HG02623 (cell line): ENCODE measurements around the gene ATP4A.
"Not testable (repeated sequence)": the region's sequence is repeated elsewhere in the genome, so short reads cannot be mapped to it uniquely, and the experiment has no call there.

Source experiments
- ATAC-seq: cut with Tn5 transposase; IDR thresholded peaks from one replicate; pipeline ENCODE4 v1.9.1; 2021; ENCODE audit warnings: moderate library complexity; ENCODE audit not compliant: unreplicated experiment

Gene ATP4A

DNA sequence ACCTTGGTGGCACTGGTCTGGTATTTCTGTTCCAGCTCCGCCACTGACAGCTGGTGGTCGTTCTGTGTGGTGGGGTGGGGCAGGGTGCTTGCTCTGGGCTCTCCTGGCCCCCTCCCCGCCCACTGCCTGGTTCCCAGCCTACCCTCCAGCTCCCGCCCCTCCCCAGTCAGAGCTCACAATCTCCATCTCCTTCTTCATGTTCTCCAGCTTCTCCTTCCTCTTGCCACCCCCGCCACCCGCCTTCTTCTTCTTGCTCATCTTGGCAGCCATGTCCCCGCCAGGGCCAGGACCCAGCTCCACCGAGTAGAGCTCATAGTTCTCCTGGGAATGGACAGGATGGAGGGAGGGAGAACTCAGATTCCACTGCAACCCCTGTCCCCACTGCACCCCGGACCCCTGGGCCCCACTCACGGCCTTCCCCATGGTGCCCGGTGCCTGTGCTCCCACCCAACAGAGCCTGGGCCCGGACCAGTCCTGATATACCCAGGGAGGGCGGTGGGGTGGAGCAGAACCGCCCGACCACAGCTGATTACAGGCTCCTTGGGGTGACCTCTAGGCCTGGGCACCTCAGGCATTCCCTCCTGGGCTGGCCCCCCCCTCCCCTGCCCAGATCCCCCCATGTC lies at the start of gene ATP4A:
Gene ATP4A, minus strand, starts transcription at position 452 of the 623 bp plus-strand sequence. Its CDS starts 29 bp downstream, at position 423.
- no peak for ATAC-seq

DNA sequence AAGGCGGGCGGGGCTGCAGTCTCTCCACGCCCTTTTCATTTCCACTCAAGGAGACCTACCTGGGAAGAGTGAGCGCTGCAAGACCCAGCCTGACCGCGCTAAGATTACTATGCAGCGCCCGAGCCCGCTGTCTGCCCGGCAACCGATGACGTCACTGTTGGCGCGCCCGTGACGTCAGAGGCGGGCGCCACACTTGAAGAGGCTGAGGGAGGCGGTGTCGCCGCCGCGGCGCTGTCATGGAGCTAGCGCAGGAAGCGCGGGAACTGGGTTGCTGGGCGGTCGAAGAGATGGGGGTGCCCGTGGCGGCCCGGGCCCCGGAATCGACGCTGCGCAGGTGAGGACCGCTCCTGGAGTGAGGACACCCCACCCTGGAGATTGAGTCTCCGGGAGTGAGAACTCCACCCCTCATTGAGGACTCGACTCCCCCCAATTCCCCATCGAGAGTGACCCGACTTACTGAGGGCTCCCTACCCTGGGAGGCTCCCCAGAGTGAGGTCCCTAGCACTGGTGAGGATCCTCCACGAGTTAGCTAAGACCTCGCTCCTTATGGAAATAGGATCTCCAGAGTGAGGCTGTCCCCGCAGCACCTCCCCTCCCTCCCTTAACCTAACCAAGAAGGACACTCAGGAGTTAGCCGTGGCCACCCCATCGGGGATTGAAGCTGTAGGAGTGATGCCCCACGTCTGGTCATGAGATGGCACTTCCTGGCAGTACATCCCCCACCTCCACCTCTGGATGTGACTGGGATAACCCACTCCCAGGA lies 49.3 kb upstream of the ATP4A start, which contains the start of gene HAUS5:
Gene HAUS5, plus strand, starts transcription at position 177 of the 763 bp plus-strand sequence. Its CDS starts 60 bp downstream, at position 237.
- ATAC-seq = peak; percentile 68

DNA sequence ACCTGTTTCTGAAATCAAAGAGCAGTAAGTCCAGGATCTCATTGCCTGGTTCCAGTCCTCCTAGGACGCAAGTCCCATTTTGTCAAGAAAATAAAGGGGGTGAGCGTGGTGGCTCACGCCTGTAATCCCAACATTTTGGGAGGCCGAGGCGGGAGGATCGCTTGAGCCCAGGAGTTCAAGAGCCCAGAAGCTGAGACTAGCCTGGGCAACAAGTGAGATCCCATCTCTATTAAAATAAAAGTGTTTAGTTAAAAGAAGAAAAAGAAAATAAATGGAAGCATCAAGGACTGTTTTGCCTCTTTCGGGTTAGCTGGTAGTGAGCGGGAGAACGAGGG lies 48.7 kb upstream of the ATP4A start:
- ATAC-seq = no peak

DNA sequence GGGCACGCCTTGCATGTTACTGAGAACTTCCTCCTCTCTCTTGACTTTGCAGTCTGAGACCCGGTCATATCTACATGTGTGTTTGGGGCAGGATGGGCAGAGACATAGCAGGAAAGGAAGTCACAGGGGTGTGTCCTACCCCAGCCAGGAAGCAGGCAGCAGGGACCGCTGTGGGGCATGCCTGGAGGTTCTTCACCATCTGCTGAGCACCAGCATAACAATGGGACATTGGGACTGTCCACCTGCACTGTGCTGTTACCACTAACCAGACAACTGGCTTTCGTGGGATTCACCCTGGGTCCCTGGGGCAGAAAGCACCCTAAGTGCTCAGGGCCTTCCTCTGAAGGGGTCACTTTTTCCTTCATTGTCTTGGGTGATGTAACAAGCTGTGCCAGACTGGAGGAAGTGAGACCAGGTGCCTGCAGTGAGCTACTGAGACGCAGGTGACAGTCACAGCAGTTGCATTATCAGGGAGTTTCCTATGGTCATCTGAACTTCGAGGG lies 46.4 kb upstream of the ATP4A start:
- no peak for ATAC-seq

DNA sequence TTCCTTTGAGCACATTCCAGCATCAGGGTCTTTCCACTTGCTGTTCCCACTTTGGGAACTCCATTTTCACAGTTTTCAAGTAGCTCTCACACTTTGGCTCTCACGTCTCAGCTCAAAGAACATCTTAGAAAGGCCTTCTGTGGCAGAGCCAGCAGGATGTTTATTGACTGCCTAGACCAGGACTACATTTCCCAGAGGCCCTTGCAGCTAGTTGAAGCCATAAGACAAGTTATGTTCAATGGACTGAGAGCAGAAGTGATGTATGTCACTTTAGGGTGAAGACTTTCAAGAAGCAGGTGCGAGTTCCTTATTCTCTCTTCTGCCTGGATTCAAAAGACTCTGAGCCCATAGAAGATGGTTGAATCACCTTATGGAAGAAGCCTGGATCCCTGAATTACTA lies 44.8 kb upstream of the ATP4A start:
- ATAC-seq = no peak

DNA sequence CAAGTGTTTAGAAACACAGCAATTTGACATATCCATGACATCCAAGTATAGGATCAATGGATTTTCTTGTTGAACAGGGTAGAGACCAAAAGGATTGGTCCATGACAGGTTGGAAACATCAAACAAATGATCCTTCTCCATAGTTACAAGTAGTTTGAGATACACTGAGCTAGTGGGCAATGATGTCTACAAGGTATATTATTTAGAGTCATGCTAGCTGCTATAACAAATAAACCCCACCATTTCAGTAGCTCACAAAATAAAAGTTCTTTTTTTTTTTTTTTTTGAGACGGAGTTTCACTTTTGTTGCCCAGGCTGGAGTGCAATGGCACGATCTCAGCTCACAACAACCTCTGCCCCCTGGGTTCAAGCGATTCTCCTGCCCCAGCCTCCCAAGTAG lies 44.2 kb upstream of the ATP4A start:
- no peak for ATAC-seq

DNA sequence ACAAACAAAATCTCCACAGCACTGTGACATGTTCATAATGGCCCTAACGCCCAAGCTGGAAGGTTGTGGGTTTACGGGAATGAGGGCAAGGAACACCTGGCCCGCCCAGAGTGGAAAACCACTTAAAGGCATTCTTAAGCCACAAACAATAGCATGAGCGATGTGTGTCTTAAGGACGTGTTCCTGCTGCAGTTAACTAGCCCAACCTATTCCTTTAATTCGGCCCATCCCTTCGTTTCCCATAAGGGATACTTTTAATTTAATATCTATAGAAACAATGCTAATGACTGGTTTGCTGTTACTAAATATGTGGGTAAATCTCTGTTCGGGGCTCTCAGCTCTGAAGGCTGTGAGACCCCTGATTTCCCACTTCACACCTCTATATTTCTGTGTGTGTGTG lies 43.7 kb upstream of the ATP4A start:
- ATAC-seq = not testable (repeated sequence)

DNA sequence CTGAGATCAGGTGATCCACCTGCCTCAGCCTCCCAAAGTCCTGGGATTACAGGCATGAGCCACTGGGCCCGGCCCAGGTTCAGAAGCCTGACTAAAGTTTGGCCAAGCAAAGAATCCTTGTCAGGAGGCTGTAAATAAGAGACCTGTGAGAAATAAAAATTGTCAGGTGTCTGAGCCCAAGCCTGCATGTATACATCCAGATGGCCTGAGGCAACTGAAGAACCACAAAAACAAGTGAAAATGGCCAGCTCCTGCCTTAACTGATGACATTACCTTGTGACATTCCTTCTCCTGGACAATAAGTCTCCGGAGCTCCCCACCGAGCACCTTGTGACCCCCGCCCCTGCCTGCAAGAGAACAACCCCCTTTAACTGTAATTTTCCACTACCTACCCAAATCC lies 41.0 kb upstream of the ATP4A start:
- ATAC-seq = not testable (repeated sequence)

DNA sequence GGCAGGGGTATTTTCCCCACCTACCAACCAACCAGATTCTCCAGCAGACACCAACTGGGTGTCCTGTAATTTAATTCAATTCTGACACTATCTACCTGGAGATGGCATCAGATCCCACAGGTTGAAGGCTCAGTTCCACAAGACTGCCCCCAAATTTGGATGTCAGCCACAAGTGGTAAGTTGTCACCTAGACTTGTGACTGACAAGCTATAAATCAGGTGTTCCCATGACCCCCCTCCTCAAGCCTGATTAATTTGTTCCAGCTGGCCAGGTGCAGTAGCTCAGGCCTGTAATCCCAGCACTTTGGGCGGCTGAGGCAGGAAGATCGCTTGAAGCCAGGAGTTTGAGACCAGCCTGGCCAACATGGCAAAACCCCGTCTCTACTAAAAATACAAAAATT lies 38.5 kb upstream of the ATP4A start:
- ATAC-seq = no peak

DNA sequence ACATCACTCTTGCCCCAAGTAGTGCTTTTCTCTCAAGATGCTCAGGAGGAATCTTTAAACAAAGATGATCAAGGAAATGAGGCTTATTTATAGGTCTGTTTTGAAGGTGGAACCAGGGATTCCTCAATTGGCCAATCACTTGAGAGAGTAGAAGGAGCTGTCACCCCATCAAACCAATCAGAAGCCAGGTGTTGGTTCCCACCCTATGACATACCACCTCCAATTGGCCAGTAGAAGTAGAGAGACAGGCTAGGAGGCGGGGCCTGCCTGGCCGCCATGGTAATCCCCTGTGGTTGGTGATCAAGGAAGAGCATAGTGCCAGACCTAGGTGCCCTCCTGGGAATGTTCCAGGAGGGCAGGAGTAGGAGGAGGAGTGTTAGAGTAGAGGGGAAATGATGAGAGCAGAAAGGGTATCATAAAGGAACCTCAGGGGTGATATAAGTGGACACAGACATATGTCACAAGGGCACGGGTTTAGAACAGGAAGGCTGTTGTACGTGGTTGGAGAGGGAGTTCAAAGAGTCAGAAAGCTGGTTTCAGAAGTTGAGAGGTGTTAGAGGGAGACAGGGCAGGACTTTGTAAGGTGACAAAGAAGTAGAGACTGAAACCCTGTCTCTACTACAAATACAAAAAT lies 33.0 kb upstream of the ATP4A start:
- no peak for ATAC-seq

DNA sequence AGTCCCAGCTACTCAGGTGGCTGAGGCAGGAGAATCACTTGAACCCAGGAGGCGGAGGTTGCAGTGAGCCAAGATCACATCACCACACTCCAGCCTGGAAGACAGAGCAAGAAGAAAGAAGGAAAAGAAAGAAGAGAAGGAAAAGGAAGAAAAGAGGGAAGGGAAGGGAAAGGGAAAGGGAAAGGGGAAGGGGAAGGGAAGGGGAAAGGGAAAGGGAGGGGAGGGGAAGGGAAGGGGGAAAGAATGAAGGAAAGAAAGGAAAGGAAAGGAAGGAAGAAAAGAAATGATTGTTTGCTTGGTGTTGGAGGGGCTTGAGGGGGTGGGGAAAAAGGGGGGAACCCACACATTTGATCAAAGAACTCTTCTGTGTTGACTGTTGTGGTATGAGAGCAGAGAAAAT lies 32.5 kb upstream of the ATP4A start:
- ATAC-seq = no peak

DNA sequence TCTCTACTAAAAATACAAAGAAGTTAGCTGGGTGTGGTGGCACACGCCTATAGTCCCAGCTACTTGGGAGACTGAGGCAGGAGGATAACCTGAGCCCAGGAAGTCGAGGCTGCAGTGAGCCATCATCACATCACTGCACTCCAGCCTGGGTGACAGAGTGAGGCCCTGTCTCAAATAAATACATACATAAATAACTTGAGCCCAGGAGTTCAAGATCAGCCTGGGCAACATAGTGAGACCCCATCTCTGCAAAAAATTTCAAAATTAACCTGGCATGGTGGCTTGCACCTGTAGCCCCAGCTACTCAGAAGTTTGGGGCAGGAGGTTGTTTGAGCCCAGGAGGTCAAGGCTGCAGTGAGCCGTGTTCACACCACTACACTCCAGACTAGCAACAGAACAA lies 31.6 kb upstream of the ATP4A start:
- not testable (repeated sequence) for ATAC-seq

DNA sequence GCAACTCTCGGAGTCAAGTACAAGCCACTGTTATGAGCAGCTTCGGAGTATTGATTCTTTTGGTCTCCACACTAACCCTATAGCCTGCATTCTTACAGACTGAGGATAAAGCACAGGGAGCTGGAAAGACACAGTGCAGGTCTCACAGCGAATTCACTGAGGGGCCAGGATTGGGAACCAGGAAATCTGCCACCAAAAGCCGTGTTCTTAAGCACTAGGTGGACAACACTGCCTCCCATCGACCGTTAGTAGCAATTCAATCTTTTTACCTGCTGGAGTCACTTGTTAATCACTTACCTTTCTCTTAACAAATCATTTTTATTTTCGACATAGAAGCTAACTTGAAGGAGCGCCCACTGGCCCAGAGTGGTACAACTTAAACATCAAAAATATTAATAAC lies 28.8 kb upstream of the ATP4A start:
- ATAC-seq = no peak

DNA sequence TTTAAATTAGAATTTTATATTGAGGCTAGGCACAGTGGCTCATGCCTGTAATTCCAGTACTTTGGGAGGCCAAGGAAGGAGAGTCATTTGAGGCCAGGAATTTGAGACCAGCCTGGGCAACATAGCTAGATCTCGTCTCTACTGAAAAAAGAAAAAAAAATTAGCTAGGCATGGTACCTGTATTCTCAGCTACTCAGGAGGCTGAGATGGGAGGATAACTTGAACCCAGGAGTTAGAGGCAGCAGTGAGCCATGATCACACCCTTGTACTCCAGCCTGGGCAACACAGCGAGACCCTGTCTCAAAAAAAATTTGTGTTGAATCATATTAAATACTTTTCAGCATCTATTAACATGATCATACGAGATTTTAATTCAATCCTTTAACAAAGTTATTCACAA lies 27.4 kb upstream of the ATP4A start:
- no peak for ATAC-seq

DNA sequence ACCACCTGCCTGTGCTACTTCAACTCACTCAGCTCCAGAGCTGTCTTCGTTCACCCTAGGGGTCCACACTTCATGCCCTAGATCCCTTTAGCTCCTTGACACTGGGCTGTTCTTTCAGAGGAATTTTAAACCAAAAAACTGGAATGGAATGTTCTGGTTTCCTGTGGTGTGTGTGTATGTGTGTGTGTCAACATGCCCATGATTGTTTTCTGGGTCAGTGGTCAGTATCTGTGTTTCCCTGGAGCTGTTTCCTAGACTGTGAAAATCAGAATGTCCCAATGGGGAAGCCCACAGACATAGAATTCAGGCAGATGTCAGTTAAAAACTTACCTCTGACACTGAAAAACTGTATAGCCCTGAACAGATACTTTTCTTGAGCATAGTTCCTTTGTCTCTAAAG lies 23.9 kb upstream of the ATP4A start:
- no peak for ATAC-seq

DNA sequence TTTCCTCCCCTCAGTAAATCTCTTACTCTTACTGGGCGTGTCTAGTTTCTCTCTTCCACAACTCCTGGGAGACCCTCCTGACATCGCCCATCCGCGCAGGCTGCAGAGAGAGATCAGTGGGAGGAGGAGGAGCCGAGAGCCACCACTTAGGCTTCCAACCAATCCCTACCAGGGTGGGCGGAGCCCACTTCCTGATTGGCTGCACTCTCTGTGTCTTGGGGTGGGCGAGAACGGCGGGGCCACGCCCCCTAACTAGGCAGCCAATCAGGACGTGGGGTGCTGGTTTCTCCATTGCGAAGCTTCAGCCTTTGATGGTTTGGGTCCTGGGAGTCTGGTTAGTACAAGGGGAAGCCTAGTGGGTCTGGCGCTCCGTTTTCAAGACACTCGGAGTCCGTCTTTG lies 22.4 kb upstream of the ATP4A start, which contains the start of gene PMIS2:
Gene PMIS2, plus strand, starts transcription at position 326 of the 400 bp plus-strand sequence. CDS start 87 bp downstream, outside the sequence.
- no peak for ATAC-seq

DNA sequence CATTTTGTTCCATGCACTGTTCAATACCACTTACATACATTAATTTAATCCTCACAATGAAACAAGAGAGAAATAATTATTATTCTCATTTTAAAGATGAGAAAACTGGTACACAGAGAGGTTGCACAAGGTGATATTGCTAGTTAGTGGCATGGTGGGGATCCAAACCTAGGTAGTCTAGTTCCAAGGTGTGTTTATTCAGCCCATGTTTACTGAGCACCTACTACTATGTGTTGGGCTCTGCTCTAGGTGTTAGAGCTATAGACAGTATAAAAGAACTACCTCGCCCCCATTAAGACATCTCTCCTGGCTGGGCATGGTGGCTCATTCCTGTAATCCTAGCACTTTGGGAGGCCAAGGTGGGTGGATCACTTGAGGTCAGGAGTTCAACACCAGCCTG lies 19.3 kb upstream of the ATP4A start:
- no peak for ATAC-seq

DNA sequence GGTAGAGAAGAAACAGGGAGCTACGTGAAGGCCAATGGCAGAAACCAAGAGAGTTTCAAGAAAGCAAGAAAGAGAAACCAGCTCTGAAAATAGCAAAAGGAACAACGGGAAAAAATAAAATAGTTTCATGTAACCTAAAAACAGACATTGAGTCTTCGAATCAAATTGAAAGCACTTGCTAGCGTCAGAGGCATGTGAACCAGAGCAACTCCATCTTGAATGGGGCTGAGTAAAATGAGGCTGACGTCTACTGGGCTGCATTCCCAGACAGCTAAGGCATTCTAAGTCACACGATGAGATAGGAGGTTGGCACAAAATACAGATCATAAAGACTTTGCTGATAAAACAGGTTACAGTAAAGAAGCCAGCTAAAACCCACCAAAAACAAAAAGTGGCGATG lies 15.2 kb upstream of the ATP4A start:
- no peak for ATAC-seq

DNA sequence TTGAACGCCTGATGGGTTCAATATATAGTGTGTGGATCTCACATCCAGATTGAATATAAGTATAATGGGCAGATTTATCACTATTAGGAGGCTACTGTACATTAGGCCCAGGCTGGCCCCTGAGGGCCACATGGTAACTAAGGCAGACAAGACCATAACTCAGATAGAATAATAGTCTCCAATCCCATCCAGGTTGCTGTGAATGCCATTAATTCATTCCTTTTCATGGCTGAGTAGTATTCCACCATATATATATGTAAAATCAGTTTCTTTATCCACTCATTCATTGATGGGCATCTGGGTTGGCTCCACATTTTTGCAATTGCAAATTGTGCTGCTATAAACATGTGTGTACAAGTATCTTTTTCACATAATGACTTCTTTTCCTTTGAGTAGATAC lies 14.5 kb upstream of the ATP4A start:
- no peak for ATAC-seq

DNA sequence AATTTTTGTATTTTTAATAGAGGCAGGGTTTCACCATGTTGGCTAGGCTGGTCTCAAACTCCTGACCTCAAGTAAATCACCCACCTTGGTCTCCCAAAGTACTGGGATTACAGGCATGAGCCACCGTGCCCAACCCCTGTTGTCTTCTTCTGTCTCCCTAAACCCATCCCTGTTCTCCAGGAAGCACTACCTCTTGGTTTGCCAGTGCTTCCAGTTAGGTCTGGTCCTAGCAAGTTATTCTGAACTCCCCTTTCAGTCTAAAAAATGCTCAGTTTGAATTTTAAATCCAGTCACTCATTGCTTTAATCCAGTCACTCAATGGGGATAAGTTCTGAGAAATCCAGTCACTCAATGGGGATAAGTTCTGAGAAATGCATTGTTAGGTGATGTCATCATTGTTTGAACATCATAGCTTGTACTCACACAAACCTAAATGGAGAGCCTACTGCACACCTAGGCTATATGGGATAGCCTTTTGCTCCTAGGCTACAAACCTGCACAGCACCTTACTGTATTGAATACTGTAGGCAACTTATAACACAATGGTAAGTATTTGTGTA lies 8.0 kb upstream of the ATP4A start:
- ATAC-seq = no peak

DNA sequence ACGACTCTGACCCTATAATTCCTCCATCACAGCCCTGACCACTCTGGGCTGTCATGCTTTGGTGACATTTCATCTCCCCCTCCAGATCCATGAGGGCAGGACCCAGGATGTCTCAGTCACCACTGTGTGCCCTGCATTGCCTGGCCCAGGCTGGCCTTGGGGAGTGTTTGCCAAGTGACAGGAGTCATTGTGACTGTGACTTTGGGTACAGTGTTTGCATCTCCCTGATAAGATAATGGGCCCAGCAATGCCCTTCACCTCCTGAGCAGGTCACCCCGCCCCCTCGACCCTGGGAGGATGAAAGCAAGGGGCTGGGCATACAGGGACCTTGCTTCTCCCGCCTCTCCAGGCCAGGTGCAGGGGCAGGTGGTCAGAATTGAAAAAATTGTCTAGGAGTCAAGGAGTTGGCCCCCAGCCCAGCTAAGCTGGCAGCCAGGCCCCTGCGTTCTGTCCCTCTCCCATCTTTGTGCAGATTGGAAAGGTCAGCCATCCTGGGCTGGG lies 5.9 kb upstream of the ATP4A start:
- ATAC-seq = no peak
